Measurements from ENCODE around the gene UBALD1. TPM values are rescaled to one million over a fixed set of nuclear protein-coding genes. Genes with fewer than 3 reads are reported as not detected.

The UBALD1 gene
- total and polyA plus RNA-seq, 12 donors, result 14.7 to 39.4 (median 20.4) TPM

- intact Hi-C loops (cut with DNase I), result loop anchor here in 1 of 10 donors (5.0 kb wide), 1 partner anchor 41 kb away; no protein-coding TSS in a partner anchor
- WGBS, 2 donors, result 92 to 93% methylated on average over 13 of the region's 13 CpGs
- Histone ChIP-seq H3K36me3 (peaks cover 0 to 44% (median 8%) of the 10 kb centered on the region in 9 donors), H3K4me3 (no peak overlapping the region), H3K4me1 (peaks cover 0 to 42% (median 14%) of the 10 kb centered on the region in 9 donors), H3K27me3 (no peaks in the 10 kb centered on the region), H3K9me3 (peaks cover 0 to 13% (median 5%) of the 10 kb centered on the region in 11 donors), H3K27ac (no peak overlapping the region)
- no peak for DNase-seq
- TF ChIP-seq, protein P1, sequence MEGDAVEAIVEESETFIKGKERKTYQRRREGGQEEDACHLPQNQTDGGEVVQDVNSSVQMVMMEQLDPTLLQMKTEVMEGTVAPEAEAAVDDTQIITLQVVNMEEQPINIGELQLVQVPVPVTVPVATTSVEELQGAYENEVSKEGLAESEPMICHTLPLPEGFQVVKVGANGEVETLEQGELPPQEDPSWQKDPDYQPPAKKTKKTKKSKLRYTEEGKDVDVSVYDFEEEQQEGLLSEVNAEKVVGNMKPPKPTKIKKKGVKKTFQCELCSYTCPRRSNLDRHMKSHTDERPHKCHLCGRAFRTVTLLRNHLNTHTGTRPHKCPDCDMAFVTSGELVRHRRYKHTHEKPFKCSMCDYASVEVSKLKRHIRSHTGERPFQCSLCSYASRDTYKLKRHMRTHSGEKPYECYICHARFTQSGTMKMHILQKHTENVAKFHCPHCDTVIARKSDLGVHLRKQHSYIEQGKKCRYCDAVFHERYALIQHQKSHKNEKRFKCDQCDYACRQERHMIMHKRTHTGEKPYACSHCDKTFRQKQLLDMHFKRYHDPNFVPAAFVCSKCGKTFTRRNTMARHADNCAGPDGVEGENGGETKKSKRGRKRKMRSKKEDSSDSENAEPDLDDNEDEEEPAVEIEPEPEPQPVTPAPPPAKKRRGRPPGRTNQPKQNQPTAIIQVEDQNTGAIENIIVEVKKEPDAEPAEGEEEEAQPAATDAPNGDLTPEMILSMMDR (IDR thresholded peaks at IDR 0.05), result no peak
- no peak for ATAC-seq
Measured at GRCh38 chr16:4636196-4636595, 21.5 kb upstream of the UBALD1 start.

DNA sequence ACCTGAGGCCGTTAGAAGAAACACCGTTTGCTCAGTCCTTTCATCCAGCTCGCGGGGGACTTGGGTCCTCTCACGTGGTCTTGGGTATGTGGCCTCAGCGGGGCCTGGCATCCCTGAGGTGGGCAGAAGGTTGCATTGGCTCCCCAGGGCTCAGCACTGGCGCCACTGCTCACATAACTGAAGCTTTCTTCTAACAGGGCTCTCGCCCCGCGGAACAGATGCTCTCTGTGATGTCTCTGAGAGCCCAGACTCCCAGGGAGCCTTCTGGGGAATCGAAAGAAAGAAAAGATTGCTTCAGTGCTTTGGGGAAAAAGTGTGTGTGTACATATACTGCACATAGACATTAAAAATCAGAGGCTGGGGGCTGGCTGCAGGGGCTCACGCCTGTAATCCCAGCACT lies 20.1 kb upstream of the UBALD1 start:
- peaks cover 0 to 36% (median 8%) of the 10 kb centered on the region in 9 donors for H3K36me3 ChIP-seq
- ATAC-seq, result no peak
- no peaks in the 10 kb centered on the region for H3K27me3 ChIP-seq
- 94 to 96% methylated on average over 12 of the region's 12 CpGs for WGBS, 2 donors
- no peak for DNase-seq
- H3K4me3 ChIP-seq, result no peak overlapping the region
- no peak overlapping the region for H3K27ac ChIP-seq
- H3K4me1 ChIP-seq, result peaks cover 0 to 28% (median 0%) of the 10 kb centered on the region in 9 donors
- TF ChIP-seq, protein P1 (IDR thresholded peaks at IDR 0.05), result no peak
- intact Hi-C loops (cut with DNase I), result loop anchor here in 1 of 10 donors (5.0 kb wide), 1 partner anchor 43 kb away; no protein-coding TSS in a partner anchor
- H3K9me3 ChIP-seq, result peaks cover 0 to 20% (median 5%) of the 10 kb centered on the region in 11 donors

DNA sequence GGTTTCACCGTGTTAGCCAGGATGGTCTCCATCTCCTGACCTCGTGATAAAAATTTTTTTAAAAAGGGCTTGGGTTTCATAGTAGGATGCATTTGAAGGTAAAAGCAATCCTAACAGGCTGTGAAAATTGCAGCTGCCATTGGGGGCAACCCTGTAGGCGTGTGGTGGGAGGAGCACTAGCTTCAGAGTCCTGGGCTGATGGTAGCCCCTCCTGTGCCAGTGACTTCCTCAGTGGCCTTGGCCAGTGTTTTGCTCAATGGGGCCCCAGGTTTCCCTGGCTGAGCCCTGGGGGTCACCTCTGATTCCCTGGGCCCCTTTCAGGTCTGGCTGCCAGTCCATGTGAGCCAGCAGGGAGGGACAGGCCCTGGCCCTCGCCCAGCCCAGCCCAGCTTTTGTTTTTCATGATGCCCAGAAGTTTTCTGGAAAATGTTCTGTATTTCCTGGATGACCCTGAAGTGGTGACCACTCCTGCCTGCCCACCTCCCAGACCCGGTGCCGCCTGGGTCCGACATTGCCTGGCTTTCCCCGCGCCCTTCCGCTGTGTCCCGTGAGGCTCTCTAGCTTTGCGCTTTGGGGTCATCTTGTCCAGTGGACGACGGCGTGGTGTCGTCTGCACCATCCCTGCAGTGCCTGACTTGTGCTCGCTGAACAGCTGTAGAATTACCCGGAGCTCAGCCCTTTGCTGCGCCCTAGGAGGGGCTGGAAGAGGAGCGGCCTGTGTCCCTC lies 19.4 kb upstream of the UBALD1 start:
- Histone ChIP-seq H3K27me3 (no peaks in the 10 kb centered on the region), H3K4me1 (peaks cover 0 to 21% (median 0%) of the 10 kb centered on the region in 9 donors), H3K4me3 (no peak overlapping the region), H3K27ac (no peak overlapping the region), H3K36me3 (peaks cover 0 to 30% (median 8%) of the 10 kb centered on the region in 9 donors), H3K9me3 (peaks cover 0 to 20% (median 5%) of the 10 kb centered on the region in 11 donors)
- no peak for DNase-seq
- 91 to 94% methylated on average over 20 of the region's 20 CpGs for WGBS, 2 donors
- TF ChIP-seq, protein P1 (IDR thresholded peaks at IDR 0.05), result no peak
- ATAC-seq, result peak in 2 of 8 donors; percentile 14 to 20
- intact Hi-C loops (cut with DNase I), result no loop called here

DNA sequence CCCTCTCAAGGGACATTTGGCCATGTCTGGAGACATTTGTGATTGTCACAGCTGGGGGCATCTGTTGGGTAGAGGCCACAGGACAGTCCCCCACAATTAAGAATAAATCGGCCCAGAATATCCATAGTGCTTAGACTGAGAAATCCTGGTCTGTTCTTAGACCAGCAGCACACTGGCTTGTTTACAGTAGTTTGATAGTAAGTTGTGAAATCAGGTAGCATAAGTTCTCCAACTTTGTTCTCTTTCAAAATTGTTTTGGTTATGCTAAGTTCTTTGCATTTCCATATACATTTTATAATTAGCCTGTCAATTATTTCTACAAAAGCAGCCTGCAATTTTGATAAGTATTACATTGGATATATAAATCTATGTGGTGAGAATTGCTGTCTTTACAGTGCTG lies 16.8 kb upstream of the UBALD1 start:
- Histone ChIP-seq H3K9me3 (peaks cover 0 to 20% (median 5%) of the 10 kb centered on the region in 11 donors), H3K27ac (no peak overlapping the region), H3K27me3 (no peaks in the 10 kb centered on the region), H3K4me1 (peaks cover 0 to 23% (median 9%) of the 10 kb centered on the region in 9 donors), H3K4me3 (no peak overlapping the region), H3K36me3 (peaks cover 0 to 27% (median 8%) of the 10 kb centered on the region in 9 donors)
- DNase-seq, result no peak
- no peak for ATAC-seq
- WGBS, 2 donors, result 97 to 100% methylated on average over 1 of the region's 1 CpG
- intact Hi-C loops (cut with DNase I), result no loop called here
- TF ChIP-seq, protein P1 (IDR thresholded peaks at IDR 0.05), result no peak
